GM13976 (cell line): ENCODE measurements around the gene TAS1R3.

ENCODE experiments used
- DNase-seq: peaks from one replicate; pipeline ENCODE4 v3.0.0; 2012; ENCODE audit warnings: low spot score
- in situ Hi-C: fragments of 300-500 bp; cut with MboI; formaldehyde crosslinking; loops from one replicate; pipeline ENCODE4 v1.12.0; 2022; ENCODE audit warnings: low sequenced_read_pairs, mixed read lengths, inconsistent platforms; ENCODE audit not compliant: unreplicated experiment
- TF ChIP-seq, protein P1 (sequence below): IDR thresholded peaks from 2 replicates; pipeline ENCODE4 v1.5.1; 2012; ENCODE audit warnings: borderline replicate concordance, mild to moderate bottlenecking; ENCODE audit not compliant: insufficient read depth; ENCODE audit errors: extremely low read depth, missing control alignments, control extremely low read depth

Gene TAS1R3

DNA sequence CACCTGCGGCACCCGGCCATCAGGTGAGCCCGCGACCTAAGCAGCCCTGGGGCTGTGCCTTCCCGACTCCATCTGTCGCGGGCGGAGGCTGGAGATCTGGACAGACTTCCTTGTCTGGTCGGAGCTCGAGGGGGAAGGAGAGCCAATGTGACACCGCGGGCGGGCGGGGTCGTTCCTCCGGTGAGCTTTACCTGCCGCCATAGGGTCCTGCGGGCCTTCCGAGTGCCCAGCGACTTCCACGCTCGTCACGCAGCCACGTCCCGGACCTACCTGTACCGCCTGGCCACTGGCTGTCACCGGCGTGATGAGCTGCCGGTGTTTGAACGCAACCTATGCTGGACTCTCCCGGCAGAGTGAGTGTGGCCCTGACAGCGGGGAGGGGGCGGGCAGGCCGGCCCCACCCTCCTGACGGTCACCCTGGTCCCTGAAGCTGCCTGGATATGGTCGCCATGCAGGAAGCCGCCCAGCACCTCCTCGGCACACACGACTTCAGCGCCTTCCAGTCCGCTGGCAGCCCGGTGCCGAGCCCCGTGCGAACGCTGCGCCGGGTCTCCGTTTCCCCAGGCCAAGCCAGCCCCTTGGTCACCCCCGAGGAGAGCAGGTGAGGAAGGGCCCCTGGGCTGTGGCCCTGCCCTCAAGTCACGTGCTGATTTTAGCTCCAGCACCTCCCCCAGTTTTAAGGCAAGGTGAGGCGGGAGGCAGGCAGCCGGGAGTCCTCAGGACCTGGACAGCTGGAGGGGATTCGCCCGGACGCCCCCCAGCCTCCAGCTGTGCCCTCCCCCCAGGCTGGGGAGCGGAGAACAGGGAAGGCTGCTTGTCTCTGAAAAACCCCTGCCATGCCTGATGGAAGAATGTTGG lies 21.6 kb upstream of the TAS1R3 start:
- TF ChIP-seq, protein P1, sequence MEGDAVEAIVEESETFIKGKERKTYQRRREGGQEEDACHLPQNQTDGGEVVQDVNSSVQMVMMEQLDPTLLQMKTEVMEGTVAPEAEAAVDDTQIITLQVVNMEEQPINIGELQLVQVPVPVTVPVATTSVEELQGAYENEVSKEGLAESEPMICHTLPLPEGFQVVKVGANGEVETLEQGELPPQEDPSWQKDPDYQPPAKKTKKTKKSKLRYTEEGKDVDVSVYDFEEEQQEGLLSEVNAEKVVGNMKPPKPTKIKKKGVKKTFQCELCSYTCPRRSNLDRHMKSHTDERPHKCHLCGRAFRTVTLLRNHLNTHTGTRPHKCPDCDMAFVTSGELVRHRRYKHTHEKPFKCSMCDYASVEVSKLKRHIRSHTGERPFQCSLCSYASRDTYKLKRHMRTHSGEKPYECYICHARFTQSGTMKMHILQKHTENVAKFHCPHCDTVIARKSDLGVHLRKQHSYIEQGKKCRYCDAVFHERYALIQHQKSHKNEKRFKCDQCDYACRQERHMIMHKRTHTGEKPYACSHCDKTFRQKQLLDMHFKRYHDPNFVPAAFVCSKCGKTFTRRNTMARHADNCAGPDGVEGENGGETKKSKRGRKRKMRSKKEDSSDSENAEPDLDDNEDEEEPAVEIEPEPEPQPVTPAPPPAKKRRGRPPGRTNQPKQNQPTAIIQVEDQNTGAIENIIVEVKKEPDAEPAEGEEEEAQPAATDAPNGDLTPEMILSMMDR, result no peak
- in situ Hi-C loops, result no loop called here
- no peak for DNase-seq

DNA sequence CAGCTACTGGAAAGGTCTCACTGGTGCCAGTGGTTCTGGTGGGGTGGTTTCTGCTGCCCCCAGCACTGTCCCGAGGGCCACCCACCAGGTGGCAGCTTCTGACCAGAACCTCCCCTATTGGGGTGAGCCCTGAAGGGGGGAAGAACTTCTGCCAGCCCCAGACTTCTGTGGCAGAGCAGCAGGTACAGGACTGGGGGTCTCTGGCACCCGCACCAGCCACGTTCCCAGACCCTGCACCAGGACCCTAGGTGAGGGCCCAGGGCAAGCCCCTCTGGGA lies 21.0 kb upstream of the TAS1R3 start:
- TF ChIP-seq, protein P1, result no peak
- DNase-seq, result no peak
- in situ Hi-C loops, result no loop called here

DNA sequence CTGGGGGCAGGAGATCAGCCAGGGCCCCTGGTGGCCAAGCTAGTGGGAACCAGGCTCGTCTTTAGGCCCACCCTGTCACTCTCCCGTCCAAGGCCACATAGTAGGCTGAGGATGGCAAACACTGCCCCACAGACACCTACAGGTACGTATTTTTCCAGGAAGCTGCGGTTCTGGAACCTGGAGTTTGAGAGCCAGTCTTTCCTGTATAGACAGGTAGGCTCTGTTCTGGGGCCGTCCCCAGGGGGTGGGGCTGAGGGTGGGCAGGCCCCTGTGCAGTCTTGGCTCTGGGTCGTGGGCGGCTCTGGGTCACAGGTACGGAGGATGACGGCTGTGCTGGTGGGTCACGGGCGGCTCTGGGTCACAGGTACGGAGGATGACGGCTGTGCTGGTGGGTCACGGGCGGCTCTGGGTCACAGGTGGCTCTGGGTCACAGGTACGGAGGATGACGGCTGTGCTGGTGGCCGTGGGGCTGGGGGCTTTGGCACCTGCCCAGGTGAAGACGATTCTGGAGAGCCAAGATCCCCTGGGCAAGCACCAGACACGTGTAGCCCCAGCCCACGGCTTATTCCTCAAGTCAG lies 20.5 kb upstream of the TAS1R3 start:
- DNase-seq, result no peak

DNA sequence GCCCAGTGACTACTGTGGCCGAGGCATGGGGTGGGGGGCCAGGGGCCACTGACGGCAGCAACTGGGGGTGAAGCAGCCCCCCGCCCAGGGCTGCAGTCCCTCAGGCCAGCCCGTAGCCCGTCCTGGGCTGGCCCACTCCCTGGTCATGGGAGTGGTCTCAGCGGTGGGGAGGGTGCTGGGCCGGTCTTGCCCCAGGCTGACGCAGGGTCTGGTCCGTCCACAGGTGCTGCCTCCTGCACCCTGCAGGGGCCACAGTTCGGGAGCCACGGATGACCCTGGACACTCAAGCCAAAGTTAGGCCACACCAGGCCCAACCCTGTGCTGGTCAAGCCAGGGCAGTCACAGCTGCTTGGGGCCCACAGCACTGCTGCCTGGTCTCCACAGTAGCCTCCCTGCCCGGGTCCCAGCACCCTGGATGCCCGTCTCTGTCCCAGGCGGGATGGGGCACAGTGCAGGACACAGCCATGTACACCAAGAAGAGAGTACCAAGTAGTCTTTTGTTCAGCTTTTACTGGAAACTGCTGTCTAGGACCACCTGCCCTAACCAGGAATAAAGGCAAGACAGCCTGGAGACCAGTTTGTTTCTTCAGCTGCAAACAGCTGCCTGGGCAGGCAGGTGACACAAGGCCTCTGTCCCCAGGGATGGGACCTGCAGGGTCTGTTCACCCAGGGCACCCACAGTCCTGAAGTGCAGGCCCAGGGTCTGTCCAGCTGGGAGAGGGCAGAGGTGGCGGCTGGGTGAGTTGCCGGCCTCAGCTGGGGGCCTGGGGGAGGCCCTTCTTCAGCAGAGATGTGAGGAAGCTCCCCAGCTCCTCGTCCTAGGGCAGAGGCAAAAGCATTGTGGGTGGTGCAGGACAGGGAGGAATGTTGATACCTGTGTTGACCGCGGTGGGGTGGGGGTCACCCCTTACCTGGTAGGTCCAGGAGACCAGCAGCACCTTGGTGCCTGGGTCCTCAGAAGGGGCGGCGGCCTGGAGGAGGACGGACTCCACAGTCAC lies 19.7 kb upstream of the TAS1R3 start:
- DNase-seq, result no peak
- TF ChIP-seq, protein P1, result no peak
- in situ Hi-C loops, result no loop called here

More for the DNA sequence above, 20.5 kb upstream of the TAS1R3 start:
- in situ Hi-C loops, result no loop called here
- TF ChIP-seq, protein P1, result no peak

DNA sequence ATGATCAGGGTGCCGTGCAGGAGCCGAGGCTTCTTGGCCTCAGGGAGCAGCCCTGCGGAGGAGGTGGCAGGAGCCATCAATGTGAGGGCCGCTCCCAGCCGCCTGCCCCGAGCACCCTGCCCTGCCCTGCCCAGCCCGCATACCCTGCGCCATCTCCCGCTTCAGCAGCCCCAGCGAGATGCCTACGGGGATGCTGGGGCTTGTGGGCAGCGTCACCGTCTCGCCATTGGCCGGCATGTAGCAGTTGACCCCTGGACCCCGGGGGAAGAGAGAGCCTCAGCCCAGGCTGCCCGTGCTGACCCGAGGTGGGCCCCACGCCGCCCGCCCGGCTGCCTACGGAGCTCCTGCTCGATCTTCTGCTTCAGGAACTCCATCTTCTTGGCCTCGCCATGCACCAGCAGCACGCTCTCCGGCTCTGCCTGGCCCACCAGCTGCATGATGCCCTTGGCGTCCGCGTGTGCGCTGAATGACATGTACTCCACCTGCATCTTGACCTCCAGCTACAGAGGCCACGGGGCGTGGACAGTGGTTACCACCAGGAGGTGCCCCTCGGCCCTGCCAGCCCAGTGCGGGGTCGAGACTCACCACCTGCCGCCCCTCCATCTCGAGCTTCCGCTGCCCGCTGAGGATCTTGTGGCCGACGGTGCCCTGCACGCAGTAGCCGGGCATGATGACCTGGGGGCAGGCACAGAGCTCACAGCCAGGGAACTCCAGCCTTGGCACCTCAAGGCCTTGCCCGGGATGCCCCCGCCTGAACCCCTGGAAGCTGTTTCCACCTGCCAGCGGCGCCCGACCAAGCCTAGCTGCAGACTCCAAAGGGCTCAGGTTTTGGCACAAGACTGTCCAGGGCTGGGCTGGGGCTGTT lies 18.4 kb upstream of the TAS1R3 start:
- in situ Hi-C loops, result no loop called here
- TF ChIP-seq, protein P1, result no peak
- no peak for DNase-seq

DNA sequence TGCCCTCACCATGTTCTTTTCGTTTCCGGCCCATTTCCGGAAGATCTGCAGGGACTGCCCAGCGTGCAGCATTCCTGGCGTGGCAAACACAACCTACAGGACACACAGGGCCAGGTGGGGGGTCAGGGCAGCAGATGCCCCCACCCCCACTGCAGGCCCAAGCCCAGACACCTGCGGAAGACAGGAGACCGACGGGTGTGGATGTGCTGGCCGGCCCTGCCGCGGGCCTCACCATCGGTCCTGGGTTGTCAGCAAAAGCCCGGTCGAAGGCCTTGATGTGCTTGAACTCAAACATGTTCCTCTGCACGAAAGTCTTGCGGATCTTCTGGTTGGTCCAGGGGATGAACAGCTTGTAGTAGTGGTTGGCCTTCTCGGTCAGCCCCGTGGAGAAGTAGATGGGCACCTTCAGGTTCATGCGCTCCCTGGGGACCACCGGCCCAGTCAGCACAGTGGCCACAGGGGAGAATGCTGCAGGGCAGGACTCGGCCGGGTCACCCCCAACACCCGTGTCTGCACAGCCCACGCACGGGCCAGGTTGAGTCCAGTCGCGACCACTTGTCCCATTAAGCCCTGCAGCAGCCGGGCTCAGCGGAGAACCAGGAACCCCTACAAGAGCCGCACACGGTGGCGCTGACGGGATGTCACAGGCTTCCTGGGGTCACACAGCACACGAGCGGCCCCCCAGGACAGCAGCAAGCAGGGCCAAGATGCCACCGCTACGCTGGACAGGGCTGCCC lies 17.4 kb upstream of the TAS1R3 start:
- DNase-seq, result no peak
- in situ Hi-C loops, result no loop called here
- TF ChIP-seq, protein P1, result no peak
